GM12878 (cell line): Measurements from ENCODE around the gene FGF14. TPM values are rescaled to one million over a fixed set of nuclear protein-coding genes. Genes with fewer than 3 reads are reported as not detected.

Source experiments
- ATAC-seq: fragments of 200-7000 bp; cut with Tn5 transposase; 3 replicates; pipeline ENCODE4 v1.9.1; 2020; ENCODE audit warnings: mild to moderate bottlenecking, moderate library complexity
- BruUV-seq: library from RNA; stranded (reverse); fragments of 400-500 nt; replicated peaks from 2 replicates; lab custom pipeline; 2021; lab: Mats Ljungman, UMichigan
- CTCF ChIA-PET: fragments of 300-600 bp; sonication (Branson Sonifier 250); formaldehyde crosslinking; extraction: SDS; loops from one replicate; lab custom pipeline; 2021; ENCODE audit warnings: inconsistent platforms; lab: Yijun Ruan, JAX
- POLR2A ChIA-PET: fragments of 350-600 bp; formaldehyde crosslinking; extraction: SDS; loops from one replicate; lab custom pipeline; 2021; ENCODE audit warnings: inconsistent platforms; lab: Charles Lee
- RAD21 ChIA-PET: fragments of 300-600 bp; sonication (Branson Sonifier 250); formaldehyde crosslinking; loops from one replicate; lab custom pipeline; 2023; ENCODE audit warnings: antibody characterized with exemption; ENCODE audit not compliant: unreplicated experiment; lab: Charles Lee
- SMC1A ChIA-PET: fragments of 300-600 bp; sonication (Branson Sonifier 250); formaldehyde crosslinking; loops from one replicate; lab custom pipeline; 2023; ENCODE audit not compliant: unreplicated experiment, uncharacterized antibody; lab: Charles Lee
- DNase-seq: peaks from one replicate; pipeline ENCODE4 v3.0.0-alpha.2; 2011; ENCODE audit warnings: low read depth, low spot score
- FAIRE-seq: peaks from 3 replicates; lab custom pipeline; 2011; peaks lifted over from hg19 to GRCh38; lab: Jason Lieb, UNC
- H2AFZ ChIP-seq: 2 replicates; pipeline ENCODE4 v1.6.0; 2011; ENCODE audit warnings: low read depth, low read length, control low read depth; ENCODE audit not compliant: control insufficient read depth
- H3K27ac ChIP-seq: 2 replicates; pipeline ENCODE4 v1.5.1; 2011; ENCODE audit warnings: control low read depth; ENCODE audit not compliant: control insufficient read depth, insufficient read depth
- H3K27me3 ChIP-seq, 2 experiments: replicated peaks in 1 of 2; 2 replicates each; pipeline versions ENCODE4 v1.6.0 to v1.6.1; 2011; ENCODE audit warnings: low read length in 1 of 2; ENCODE audit not compliant: control insufficient read depth in 2 of 2, insufficient read depth in 2 of 2
- H3K36me3 ChIP-seq, 2 experiments: 2 replicates each; pipeline ENCODE4 v1.5.1; 2011; ENCODE audit warnings: low read length in 1 of 2; ENCODE audit not compliant: control insufficient read depth in 2 of 2, insufficient read depth in 2 of 2
- H3K4me1 ChIP-seq: 2 replicates; pipeline ENCODE4 v1.6.1; 2011; ENCODE audit warnings: mild to moderate bottlenecking, low read length, moderate library complexity, mixed read lengths; ENCODE audit not compliant: control insufficient read depth, insufficient read depth
- H3K4me2 ChIP-seq: 2 replicates; pipeline ENCODE4 v1.6.0; 2011; ENCODE audit warnings: control low read depth; ENCODE audit not compliant: control insufficient read depth, insufficient read depth
- H3K4me3 ChIP-seq: fragments of 200-600 bp; sonication (generic); 2 replicates; pipeline ENCODE4 v1.5.1; 2016
- H3K79me2 ChIP-seq: 2 replicates; pipeline ENCODE4 v1.6.0; 2011; ENCODE audit warnings: low read length; ENCODE audit not compliant: control insufficient read depth, insufficient read depth
- H3K9ac ChIP-seq: 2 replicates; pipeline ENCODE4 v1.8.0; 2011; ENCODE audit warnings: low read length, control low read depth, mixed read lengths; ENCODE audit not compliant: control insufficient read depth, insufficient read depth
- H3K9me3 ChIP-seq: replicated peaks from 3 replicates; pipeline ENCODE4 v1.5.1; 2011; ENCODE audit warnings: mild to moderate bottlenecking, low read length; ENCODE audit not compliant: control insufficient read depth, insufficient read depth
- H4K20me1 ChIP-seq: 2 replicates; pipeline ENCODE4 v1.6.0; 2011; ENCODE audit not compliant: control insufficient read depth, insufficient read depth
- BMI1 ChIP-seq: fragments of 450-650 bp; IDR thresholded peaks from 2 replicates; pipeline ENCODE4 v1.6.1; 2016; ENCODE audit warnings: mild to moderate bottlenecking, moderate library complexity, borderline replicate concordance
- DPF2 ChIP-seq: fragments of 450-650 bp; IDR thresholded peaks from 2 replicates; pipeline ENCODE4 v1.6.1; 2017; ENCODE audit warnings: mild to moderate bottlenecking
- ETV6 ChIP-seq, 2 experiments: fragments of 450-650 bp in 1 of 2; IDR thresholded peaks in 1 of 2; conservative IDR thresholded peaks in 1 of 2; 2 replicates each; pipeline ENCODE4 v1.6.1; 2014; ENCODE audit warnings: antibody characterized with exemption in 1 of 2, borderline replicate concordance in 1 of 2, low read depth in 1 of 2, mild to moderate bottlenecking in 1 of 2, moderate library complexity in 1 of 2
- GABPA ChIP-seq: IDR thresholded peaks from 2 replicates; pipeline ENCODE4 v1.6.1; 2014; ENCODE audit warnings: antibody characterized with exemption, low read depth, mild to moderate bottlenecking, inconsistent platforms
- HDAC2 ChIP-seq: fragments of 200-600 bp; sonication (generic); IDR thresholded peaks from 2 replicates; pipeline ENCODE4 v1.6.1; 2017
- IKZF2 ChIP-seq, 2 experiments: fragments of 450-650 bp; IDR thresholded peaks; 2 replicates each; pipeline ENCODE4 v1.6.1; 2017; ENCODE audit warnings: mild to moderate bottlenecking in 2 of 2, moderate library complexity in 2 of 2
- TARDBP ChIP-seq: IDR thresholded peaks from 2 replicates; pipeline ENCODE4 v1.6.1; 2016; ENCODE audit warnings: borderline replicate concordance
- TCF7 ChIP-seq: IDR thresholded peaks from 2 replicates; pipeline ENCODE4 v1.6.1; 2014; ENCODE audit warnings: antibody characterized with exemption, borderline replicate concordance
- ZNF274 ChIP-seq: IDR thresholded peaks from one replicate; pipeline ENCODE4 v1.8.0; 2011; ENCODE audit not compliant: insufficient read length, insufficient read depth
- WGBS: methylation state at CpG from one replicate; pipeline ENCODE4 v1.1.6; 2016; ENCODE audit warnings: low lambda C conversion rate; ENCODE audit not compliant: insufficient replicate concordance, insufficient coverage; ENCODE audit errors: missing lambda C conversion rate; 5-methylcytosine and 5-hydroxymethylcytosine counted together
- in situ Hi-C: fragments of 300-500 bp; cut with MboI; formaldehyde crosslinking; loops from 9 replicates; pipeline ENCODE4 v1.14.3; 2018; ENCODE audit warnings: mixed read lengths
- intact Hi-C: fragments of 100-400 bp; cut with micrococcal nuclease; formaldehyde crosslinking; loops from one replicate; pipeline ENCODE4 v1.14.2; 2022; ENCODE audit not compliant: unreplicated experiment
- polyA plus RNA-seq, 11 experiments: library from polyadenylated mRNA; depleted of rRNA in 4 of 11; unstranded in 6 of 11; stranded (reverse) in 5 of 11; fragments of >200 nt; fragmentation: Nextera tagmentation in 4 of 11; fragmentation: Illumina TruSeq in 1 of 11; extraction: Ambion mirVana in 4 of 11; extraction: Trizol in 1 of 11; gene quantifications; 1 replicate in 1 of 11; 2 replicates in 10 of 11; pipeline versions ENCODE4 v1.2.1 to v1.2.3, GENCODE V29; 2011 to 2016; ENCODE audit warnings: inconsistent platforms in 2 of 11, missing spikeins in 2 of 11, low read depth in 1 of 11
- total RNA-seq, 4 experiments: library from RNA; depleted of rRNA in 3 of 4; stranded (reverse); fragments of >200 nt in 3 of 4; fragmentation: Illumina TruSeq in 1 of 4; extraction: Trizol in 1 of 4; gene quantifications; 2 replicates each; pipeline versions ENCODE4 v1.2.1 to v1.2.3, GENCODE V29; 2013 to 2021
- TF ChIP-seq, protein P1 (sequence below): fragments of 450-650 bp; IDR thresholded peaks from 2 replicates; pipeline ENCODE4 v1.6.1; 2016; ENCODE audit warnings: mild to moderate bottlenecking, moderate library complexity, borderline replicate concordance
- TF ChIP-seq, protein P2 (sequence below): fragments of 450-650 bp; conservative IDR thresholded peaks from 2 replicates; pipeline ENCODE4 v1.6.1; 2017; ENCODE audit warnings: mild to moderate bottlenecking, moderate library complexity
- TF ChIP-seq, protein P3 (sequence below): fragments of 150-350 bp; IDR thresholded peaks from 2 replicates; pipeline ENCODE4 v1.6.1; 2014; ENCODE audit warnings: mild to moderate bottlenecking, low read depth, low read length
- TF ChIP-seq, protein P4 (sequence below): IDR thresholded peaks from 2 replicates; pipeline ENCODE4 v1.6.1; 2011; ENCODE audit warnings: borderline replicate concordance, low read depth, mild to moderate bottlenecking, moderate library complexity, low read length; ENCODE audit not compliant: insufficient read depth, poor library complexity, severe bottlenecking

The FGF14 gene
- total and polyA plus RNA-seq, 10 of the 15 experiments (the other 5 are each of a cell fraction or from before 2014, with no cell fraction given), result under 0.01 to 0.44 (median 0.04) TPM

DNA sequence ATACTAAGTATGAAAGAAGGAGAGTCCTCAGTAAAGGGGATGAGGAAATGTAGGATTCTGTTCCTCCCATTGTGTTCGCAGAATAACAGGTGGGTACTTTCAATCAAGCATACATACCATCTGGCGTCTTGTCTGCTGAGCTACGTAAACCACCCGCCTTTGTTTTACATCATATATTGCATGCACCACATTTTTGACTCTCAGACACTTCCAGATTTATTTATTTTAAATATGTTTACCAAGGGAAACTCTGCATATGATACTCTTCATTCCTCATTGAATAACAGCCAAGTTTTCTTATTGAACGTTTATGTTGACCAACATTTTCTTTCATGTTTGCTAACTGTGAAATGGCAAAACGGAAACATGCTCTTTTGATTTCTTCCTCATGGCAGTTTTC is 174.1 kb downstream of the FGF14 start:
- SMC1A ChIA-PET, result no interaction called here
- POLR2A ChIA-PET, result no interaction called here

More for the DNA sequence above, 174.1 kb downstream of the FGF14 start:
- ChIA-PET RAD21 (no interaction called here), CTCF (no interaction called here)
- 27% methylated on average over 6 of the region's 6 CpGs for WGBS
- Histone ChIP-seq H3K4me2 (no peak overlapping the region), H2AFZ (no peak overlapping the region), H3K9me3 (no peaks in the 10 kb centered on the region), H3K27ac (no peak overlapping the region), H3K79me2 (no peaks in the 10 kb centered on the region), H3K4me3 (no peak overlapping the region), H4K20me1 (no peaks in the 10 kb centered on the region), H3K36me3 (no peaks in the 10 kb centered on the region), H3K27me3 (no peaks in the 10 kb centered on the region), H3K9ac (no peak overlapping the region), H3K4me1 (no peaks in the 10 kb centered on the region)
- ATAC-seq, result no peak
- TF ChIP-seq IKZF2 (IDR thresholded peaks at IDR 0.05) (no peak), BMI1 (no peak), DPF2 (no peak), TARDBP (no peak), ZNF274 (no peak), ETV6 (conservative IDR thresholded peaks at IDR 0.05 in 1 of 2, IDR thresholded peaks at IDR 0.05 in 1 of 2; ENCODE audit: borderline replicate concordance in 1 of 2, low read depth in 1 of 2) (no peak), GABPA (no peak), HDAC2 (no peak), TCF7 (no peak)
- TF ChIP-seq, protein P1, sequence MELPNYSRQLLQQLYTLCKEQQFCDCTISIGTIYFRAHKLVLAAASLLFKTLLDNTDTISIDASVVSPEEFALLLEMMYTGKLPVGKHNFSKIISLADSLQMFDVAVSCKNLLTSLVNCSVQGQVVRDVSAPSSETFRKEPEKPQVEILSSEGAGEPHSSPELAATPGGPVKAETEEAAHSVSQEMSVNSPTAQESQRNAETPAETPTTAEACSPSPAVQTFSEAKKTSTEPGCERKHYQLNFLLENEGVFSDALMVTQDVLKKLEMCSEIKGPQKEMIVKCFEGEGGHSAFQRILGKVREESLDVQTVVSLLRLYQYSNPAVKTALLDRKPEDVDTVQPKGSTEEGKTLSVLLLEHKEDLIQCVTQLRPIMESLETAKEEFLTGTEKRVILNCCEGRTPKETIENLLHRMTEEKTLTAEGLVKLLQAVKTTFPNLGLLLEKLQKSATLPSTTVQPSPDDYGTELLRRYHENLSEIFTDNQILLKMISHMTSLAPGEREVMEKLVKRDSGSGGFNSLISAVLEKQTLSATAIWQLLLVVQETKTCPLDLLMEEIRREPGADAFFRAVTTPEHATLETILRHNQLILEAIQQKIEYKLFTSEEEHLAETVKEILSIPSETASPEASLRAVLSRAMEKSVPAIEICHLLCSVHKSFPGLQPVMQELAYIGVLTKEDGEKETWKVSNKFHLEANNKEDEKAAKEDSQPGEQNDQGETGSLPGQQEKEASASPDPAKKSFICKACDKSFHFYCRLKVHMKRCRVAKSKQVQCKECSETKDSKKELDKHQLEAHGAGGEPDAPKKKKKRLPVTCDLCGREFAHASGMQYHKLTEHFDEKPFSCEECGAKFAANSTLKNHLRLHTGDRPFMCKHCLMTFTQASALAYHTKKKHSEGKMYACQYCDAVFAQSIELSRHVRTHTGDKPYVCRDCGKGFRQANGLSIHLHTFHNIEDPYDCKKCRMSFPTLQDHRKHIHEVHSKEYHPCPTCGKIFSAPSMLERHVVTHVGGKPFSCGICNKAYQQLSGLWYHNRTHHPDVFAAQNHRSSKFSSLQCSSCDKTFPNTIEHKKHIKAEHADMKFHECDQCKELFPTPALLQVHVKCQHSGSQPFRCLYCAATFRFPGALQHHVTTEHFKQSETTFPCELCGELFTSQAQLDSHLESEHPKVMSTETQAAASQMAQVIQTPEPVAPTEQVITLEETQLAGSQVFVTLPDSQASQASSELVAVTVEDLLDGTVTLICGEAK, result no peak
- TF ChIP-seq, protein P2, sequence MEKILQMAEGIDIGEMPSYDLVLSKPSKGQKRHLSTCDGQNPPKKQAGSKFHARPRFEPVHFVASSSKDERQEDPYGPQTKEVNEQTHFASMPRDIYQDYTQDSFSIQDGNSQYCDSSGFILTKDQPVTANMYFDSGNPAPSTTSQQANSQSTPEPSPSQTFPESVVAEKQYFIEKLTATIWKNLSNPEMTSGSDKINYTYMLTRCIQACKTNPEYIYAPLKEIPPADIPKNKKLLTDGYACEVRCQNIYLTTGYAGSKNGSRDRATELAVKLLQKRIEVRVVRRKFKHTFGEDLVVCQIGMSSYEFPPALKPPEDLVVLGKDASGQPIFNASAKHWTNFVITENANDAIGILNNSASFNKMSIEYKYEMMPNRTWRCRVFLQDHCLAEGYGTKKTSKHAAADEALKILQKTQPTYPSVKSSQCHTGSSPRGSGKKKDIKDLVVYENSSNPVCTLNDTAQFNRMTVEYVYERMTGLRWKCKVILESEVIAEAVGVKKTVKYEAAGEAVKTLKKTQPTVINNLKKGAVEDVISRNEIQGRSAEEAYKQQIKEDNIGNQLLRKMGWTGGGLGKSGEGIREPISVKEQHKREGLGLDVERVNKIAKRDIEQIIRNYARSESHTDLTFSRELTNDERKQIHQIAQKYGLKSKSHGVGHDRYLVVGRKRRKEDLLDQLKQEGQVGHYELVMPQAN, result no peak
- TF ChIP-seq, protein P3, sequence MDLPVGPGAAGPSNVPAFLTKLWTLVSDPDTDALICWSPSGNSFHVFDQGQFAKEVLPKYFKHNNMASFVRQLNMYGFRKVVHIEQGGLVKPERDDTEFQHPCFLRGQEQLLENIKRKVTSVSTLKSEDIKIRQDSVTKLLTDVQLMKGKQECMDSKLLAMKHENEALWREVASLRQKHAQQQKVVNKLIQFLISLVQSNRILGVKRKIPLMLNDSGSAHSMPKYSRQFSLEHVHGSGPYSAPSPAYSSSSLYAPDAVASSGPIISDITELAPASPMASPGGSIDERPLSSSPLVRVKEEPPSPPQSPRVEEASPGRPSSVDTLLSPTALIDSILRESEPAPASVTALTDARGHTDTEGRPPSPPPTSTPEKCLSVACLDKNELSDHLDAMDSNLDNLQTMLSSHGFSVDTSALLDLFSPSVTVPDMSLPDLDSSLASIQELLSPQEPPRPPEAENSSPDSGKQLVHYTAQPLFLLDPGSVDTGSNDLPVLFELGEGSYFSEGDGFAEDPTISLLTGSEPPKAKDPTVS, result no peak
- TF ChIP-seq, protein P4, sequence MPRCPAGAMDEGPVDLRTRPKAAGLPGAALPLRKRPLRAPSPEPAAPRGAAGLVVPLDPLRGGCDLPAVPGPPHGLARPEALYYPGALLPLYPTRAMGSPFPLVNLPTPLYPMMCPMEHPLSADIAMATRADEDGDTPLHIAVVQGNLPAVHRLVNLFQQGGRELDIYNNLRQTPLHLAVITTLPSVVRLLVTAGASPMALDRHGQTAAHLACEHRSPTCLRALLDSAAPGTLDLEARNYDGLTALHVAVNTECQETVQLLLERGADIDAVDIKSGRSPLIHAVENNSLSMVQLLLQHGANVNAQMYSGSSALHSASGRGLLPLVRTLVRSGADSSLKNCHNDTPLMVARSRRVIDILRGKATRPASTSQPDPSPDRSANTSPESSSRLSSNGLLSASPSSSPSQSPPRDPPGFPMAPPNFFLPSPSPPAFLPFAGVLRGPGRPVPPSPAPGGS, result no peak
- DNase-seq, result no peak
- no TSS peak for BruUV-seq
- intact Hi-C loops, result no loop called here
- no peak for FAIRE-seq
- in situ Hi-C loops, result no loop called here
